LNCaP clone FGC (cell line): ENCODE measurements around the gene TUBGCP5.
A peak's percentile ranks its signal among the peaks of the same experiment; 100 is the strongest.
"Not testable (repeated sequence)": the region's sequence is repeated elsewhere in the genome, so short reads cannot be mapped to it uniquely, and the experiment has no call there.

Experiments used
- DNase-seq: peaks from one replicate; pipeline ENCODE4 v3.0.0-alpha.2; 2011; ENCODE audit warnings: low read depth
- H3K4me3 ChIP-seq: 2 replicates; pipeline ENCODE4 v1.5.1; 2011; ENCODE audit warnings: mild to moderate bottlenecking, low read depth, low read length, control low read depth
- TF ChIP-seq, protein P1 (sequence below): IDR thresholded peaks from 2 replicates; pipeline ENCODE4 v1.5.1; 2012; ENCODE audit warnings: mild to moderate bottlenecking; ENCODE audit not compliant: control insufficient read depth, insufficient read depth; ENCODE audit errors: extremely low read depth

TUBGCP5 gene

DNA sequence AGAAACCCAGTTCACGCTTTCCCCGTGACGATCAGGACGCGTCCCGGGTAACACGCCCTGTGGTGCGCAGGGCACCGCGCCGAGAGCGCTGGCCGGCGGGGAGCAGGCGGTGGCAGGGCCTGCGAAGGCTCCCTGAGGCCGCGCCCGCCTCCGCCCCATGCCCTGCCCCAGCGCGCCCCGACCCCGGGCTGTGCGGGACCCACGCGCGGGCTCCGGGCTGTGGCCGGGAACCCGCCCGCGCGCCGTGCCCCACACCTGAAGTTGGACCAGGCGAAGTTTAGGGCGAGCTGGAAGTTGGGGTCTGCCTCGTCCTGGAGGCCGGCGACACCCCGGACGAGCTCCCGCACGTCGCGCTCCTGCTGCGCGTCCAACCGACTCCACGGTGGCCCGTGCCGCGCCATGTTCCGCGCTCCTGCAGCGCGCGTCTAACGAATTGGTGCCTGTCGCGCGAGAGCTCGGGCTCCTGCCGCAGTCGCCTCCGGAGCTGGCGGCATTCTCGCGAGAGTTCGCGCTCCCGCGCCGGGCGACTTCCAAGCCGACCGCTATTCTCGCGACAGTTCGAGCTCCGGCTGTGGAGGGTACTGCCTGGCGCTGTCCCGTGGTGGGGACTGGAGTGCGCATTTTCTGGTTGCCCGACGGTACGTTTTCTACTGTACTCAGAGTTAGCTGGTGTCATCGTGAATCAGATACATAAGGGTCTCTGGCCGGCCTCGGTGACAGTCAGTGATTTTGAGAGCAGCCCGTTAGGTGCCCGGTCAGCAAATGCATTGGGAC is at the start of gene TUBGCP5:
Gene TUBGCP5, minus strand, starts transcription at position 427 of the 774 bp plus-strand sequence. Its CDS starts 26 bp downstream, at position 401.
- TF ChIP-seq, protein P1, sequence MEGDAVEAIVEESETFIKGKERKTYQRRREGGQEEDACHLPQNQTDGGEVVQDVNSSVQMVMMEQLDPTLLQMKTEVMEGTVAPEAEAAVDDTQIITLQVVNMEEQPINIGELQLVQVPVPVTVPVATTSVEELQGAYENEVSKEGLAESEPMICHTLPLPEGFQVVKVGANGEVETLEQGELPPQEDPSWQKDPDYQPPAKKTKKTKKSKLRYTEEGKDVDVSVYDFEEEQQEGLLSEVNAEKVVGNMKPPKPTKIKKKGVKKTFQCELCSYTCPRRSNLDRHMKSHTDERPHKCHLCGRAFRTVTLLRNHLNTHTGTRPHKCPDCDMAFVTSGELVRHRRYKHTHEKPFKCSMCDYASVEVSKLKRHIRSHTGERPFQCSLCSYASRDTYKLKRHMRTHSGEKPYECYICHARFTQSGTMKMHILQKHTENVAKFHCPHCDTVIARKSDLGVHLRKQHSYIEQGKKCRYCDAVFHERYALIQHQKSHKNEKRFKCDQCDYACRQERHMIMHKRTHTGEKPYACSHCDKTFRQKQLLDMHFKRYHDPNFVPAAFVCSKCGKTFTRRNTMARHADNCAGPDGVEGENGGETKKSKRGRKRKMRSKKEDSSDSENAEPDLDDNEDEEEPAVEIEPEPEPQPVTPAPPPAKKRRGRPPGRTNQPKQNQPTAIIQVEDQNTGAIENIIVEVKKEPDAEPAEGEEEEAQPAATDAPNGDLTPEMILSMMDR, result 0 out of 2 replicates have a peak, but pooled peaks have one; percentile 11
- DNase-seq, result peak; percentile 96
- peak within 1 kb of the TSS; percentile 90 for H3K4me3 ChIP-seq

DNA sequence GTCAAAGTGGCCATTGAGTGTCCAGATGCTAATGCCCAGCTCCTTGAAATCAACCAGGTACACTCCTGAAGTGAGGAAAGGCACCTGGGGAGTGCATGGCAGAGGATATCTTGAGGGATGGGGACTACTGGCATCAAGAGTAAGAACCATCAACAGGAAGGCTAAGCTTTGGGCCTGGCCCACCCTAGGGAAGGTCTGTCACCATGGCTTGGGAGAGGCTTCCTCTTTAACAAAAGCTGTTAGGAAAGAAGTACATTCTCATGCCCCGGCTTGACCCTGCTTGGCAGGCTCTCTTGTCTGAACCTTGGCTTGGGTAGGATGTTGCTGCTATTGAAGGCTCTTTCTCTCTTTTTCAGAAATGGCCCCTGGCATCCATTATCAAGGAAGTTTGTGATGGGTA is 43.7 kb upstream of the TUBGCP5 start:
- DNase-seq, result no peak
- no peak overlapping the region for H3K4me3 ChIP-seq
- TF ChIP-seq, protein P1, result no peak

DNA sequence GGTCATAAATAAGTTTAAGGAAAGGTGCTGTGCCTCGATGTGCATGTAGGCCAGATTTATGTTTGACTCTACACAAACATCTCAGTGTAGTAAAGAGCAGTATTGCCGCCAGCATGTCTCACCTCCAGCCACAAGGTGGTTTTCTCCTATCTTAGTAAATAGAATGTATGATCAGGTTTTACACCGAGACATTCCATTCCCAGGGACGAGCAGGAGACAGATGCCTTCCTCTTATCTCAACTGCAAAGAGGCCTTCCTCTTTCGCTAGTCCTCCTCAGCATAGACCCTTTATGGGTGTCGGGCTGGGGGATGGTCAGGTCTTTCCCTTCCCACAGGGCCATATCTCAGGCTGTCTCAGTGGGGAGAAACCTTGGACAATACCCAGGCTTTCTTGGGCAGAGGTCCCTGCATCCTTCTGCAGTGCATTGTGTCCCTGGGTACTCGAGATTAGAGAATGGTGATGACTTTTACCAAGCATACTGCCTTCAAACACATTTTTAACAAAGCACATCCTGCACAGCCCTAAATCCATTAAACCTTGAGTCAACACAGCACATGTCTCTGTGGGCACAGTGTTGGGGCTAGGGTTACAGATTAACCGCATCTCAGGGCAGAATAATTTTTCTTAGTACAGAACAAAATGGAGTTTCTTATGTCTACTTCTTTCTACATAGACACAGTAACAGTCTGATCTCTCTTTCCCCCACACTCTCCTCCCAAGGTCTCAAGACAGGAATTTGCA is 42.8 kb upstream of the TUBGCP5 start:
- not testable (repeated sequence) for H3K4me3 ChIP-seq

DNA sequence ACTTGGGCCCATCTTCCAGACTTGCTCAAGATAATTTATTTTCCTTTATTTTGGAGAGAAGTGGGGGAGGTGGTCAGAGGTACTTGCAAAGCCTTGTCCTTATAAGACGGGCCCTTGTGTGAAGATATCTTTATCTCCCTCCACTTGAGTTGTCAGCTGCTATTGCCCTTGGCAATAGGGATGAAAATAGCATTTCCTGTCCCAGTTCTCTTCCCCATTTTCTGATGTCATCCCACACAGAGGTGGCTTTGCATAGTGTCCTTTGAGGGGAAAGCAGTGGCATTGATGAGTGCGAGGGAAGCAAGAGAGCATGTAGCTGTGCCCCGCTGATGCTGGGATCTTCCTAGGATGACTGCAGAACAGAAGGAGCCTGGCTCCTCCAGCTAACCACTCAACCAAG is 41.9 kb upstream of the TUBGCP5 start:
- TF ChIP-seq, protein P1, result no peak
- no peak overlapping the region for H3K4me3 ChIP-seq
- no peak for DNase-seq

More for the DNA sequence above, 42.8 kb upstream of the TUBGCP5 start:
- not testable (repeated sequence) for DNase-seq

DNA sequence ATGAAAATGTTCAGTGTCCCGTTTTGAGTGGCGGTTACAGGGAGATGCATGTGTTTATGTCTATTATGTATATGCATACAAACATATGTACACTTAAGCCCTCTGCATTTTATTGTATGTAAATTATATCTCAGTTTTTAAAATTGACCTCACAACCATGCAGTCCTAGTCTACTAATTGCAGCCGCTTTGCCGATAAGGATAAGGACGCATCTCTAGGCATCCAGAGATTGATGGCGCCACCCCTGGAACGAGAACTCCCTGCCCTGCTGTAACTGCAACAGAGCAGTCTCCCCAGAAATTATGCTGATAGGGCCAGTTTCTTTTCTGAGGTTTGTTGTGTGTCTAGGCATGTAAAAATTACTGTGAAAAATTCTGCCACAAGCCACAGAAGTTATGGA is 40.4 kb upstream of the TUBGCP5 start:
- DNase-seq, result no peak
- H3K4me3 ChIP-seq, result no peak overlapping the region
- TF ChIP-seq, protein P1, result no peak

DNA sequence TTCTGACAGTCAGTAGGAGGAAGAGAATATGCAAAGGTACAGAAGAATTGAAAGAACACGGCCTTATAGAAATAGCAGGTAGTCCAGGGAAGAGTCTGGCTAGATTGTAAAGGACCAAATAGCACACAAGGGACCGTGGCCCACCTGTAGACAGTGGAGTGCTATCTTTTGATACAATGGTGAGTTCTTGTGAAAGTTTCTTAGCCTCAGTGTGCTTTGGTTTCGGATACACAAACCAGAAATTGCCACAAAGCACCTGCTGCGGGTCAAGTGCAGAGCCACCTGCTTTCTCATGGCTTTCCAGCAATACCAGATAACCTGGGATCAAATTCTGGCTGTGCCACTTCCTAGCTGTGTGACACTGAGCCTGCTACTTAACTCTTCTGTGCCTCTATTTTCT is 36.6 kb upstream of the TUBGCP5 start:
- DNase-seq, result no peak
- H3K4me3 ChIP-seq, result no peak overlapping the region
- TF ChIP-seq, protein P1, result no peak

DNA sequence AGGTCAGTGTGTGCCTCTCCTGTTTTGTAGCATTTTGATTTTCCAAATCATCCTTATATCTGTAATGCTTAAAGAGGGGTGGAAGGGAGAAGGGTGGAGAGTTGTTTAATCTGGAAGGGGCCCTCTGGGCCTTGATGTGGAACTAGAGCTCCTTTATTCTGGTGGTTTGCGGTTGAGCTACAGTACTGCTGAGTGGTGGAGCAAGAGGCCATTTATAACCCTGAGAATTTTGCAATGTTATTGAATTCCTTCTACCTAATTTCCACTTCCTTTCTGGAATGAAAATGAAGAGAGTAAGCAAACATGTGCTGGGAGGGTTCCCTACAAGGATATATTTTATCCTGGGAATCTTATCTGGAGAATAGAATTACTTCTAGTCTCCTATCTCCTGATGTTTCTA is 35.3 kb upstream of the TUBGCP5 start:
- no peak overlapping the region for H3K4me3 ChIP-seq
- TF ChIP-seq, protein P1, result no peak
- DNase-seq, result no peak
